IPS DF 19.7 (cell line): Measurements from ENCODE around the gene ZNF775.

ENCODE experiments used
- DNase-seq: peaks from one replicate; pipeline ENCODE4 v3.0.0-alpha.2; 2013; ENCODE audit warnings: low read depth, low spot score

ZNF775 gene

GRCh38 chr7:150345012-150345411 lies 34.1 kb upstream of the ZNF775 start:
- DNase-seq = no peak

GRCh38 chr7:150346922-150347321 lies 32.2 kb upstream of the ZNF775 start:
- DNase-seq = no peak

- no peak for DNase-seq
These were observed 27.4 kb upstream of the ZNF775 start for GRCh38 chr7:150351587-150352194.

- no peak for DNase-seq
These were observed 23.5 kb upstream of the ZNF775 start for GRCh38 chr7:150355666-150356059.

- DNase-seq = no peak
These were observed 22.7 kb upstream of the ZNF775 start for GRCh38 chr7:150356265-150356897.

GRCh38 chr7:150357270-150357669 lies 21.9 kb upstream of the ZNF775 start:
- no peak for DNase-seq

GRCh38 chr7:150357771-150358427 lies 21.2 kb upstream of the ZNF775 start:
- DNase-seq = no peak

GRCh38 chr7:150358433-150358832 lies 20.7 kb upstream of the ZNF775 start:
- DNase-seq = no peak

GRCh38 chr7:150358988-150359621 lies 20.0 kb upstream of the ZNF775 start:
- no peak for DNase-seq

GRCh38 chr7:150359622-150360362 lies 19.3 kb upstream of the ZNF775 start:
- DNase-seq = no peak

- DNase-seq = no peak
These were observed 18.6 kb upstream of the ZNF775 start for GRCh38 chr7:150360363-150361058.

GRCh38 chr7:150361402-150361801 lies 17.7 kb upstream of the ZNF775 start:
- no peak for DNase-seq

- no peak for DNase-seq
These were observed 17.1 kb upstream of the ZNF775 start for GRCh38 chr7:150361807-150362621.

- no peak for DNase-seq
These were observed 15.8 kb upstream of the ZNF775 start for GRCh38 chr7:150363370-150363769.

- DNase-seq = no peak
These were observed 15.3 kb upstream of the ZNF775 start for GRCh38 chr7:150363872-150364271.

- DNase-seq = no peak
These were observed 13.9 kb upstream of the ZNF775 start for GRCh38 chr7:150365194-150365593.

GRCh38 chr7:150365673-150366398 lies 13.3 kb upstream of the ZNF775 start:
- DNase-seq = no peak

- no peak for DNase-seq
These were observed 11.4 kb upstream of the ZNF775 start for GRCh38 chr7:150367677-150368095.

GRCh38 chr7:150368096-150368883 lies 10.8 kb upstream of the ZNF775 start, which contains the start of gene REPIN1:
Gene REPIN1, plus strand, starts transcription at chr7:150368822. Its CDS starts 890 bp downstream, at chr7:150369712.
- DNase-seq = no peak
